Activated CD4-positive, CD25-positive, alpha-beta regulatory T cell treated with anti-CD3 and anti-CD28 coated beads, Interleukin-2, amount 50 U/mL, for 16 hours (primary cell): ENCODE measurements around the gene NFKBIL1.
"Not testable (repeated sequence)": the region's sequence is repeated elsewhere in the genome, so short reads cannot be mapped to it uniquely, and the experiment has no call there.

Experiments
- DNase-seq: peaks from one replicate; pipeline ENCODE4 v3.0.0-alpha.2; 2020; ENCODE audit warnings: low read depth, low spot score

The NFKBIL1 gene

DNA sequence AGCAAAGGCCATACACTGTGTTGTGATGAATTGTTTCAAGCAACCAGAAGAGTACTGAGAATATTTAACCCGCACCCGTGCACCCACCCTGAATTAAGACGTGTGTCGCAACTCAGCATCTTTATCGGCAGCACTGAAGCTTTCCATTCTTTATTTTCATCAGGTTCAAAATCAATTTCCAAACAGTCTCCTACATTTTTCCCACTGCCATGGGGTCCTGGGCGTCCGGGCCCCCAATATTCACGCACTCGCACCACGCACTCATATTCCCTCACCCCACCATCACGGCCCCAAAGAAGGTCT is 33.0 kb downstream of the NFKBIL1 start:
- no peak for DNase-seq

DNA sequence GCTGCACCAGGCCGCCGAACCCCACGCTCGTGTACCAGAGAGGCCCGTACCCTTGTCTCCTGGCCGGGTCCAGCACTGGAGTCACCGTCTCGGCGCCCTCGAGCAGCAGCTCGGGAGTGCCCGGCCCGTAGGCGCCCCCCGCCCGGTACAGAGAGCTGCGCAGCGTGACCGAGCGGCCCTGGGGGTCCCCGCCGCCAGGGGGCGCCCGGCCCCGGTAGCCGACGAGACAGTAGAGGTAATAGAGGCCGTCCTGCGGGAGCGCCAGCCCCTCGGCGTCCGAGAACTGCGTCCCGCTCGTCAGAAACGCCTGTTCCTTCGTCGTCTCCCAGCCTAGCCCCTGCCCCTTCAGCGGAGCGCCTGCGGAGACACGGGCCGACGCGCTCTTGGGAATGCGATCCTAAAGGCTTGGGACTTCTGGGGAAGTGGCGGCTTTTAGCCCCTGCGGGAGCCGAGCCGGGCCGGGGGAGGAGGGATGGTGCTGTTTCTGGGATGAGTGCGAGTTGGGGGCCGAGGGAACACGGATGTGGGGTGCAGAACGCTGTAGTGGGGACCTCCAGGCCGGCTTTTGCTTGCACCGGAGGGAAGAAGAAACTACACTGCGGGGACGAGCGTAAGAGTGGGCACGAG is 33.5 kb downstream of the NFKBIL1 start:
- DNase-seq, result peak; percentile 79

DNA sequence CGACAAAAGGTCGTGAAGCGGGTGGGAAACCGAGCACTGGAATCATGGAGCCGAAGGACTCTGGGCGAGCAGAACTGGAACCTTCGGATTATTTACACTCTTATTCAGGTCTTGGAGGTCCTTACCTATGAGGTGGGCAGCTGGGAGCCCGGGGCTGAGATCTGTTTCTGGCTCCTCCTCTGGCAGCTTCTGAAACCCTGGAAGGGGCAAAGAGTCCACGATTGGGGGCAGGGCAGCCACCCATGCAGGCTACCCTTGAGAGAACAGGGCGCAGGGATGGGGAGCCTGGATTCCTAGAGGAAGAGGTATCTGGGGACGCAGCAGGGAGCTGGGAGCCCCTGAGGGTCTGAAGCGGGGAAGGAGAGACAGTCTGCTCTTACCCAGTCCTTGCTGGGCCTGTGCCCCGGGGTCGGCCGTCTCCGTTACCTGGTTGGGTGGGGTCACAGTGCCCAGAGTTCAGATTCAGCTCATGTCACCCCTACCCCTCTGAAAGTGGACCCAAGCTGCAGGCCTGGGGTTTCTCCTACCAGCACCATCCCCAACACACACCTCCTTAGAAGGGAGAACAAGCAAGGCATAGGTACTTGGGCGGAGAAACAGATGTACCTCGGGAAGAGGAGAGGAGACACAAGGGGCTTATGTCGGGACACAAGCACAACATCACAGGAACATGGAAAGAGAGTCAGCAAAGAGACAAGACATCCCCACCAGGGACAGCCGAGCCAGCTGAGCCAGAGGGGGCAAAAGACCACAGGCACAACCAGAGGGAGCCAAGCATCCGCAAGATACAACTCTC is 34.2 kb downstream of the NFKBIL1 start:
- no peak for DNase-seq

DNA sequence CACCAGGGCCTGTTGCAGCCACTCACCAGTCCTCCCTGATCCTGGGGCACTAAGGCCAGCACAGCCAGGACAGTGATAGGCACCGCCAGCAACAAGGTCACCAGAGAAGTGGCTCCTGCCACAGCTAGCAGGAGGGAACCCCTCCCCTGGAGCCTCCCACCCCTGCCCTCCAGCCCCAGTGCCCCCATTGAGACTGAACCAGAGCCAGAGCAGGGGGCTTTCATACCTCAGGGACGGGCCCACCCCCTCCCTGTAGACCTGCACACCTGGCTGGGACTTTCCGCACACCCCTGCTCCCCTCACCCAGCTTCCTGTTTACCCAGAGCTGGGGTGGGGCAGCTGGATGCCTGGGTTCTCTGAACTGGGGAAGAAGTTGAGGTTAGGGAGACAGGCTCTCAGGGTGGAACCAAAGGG is 34.8 kb downstream of the NFKBIL1 start, which contains the start of gene LTB:
TSS of gene LTB (minus strand) at position 195 of the 414 bp plus-strand sequence. CDS start at position 188, 7 bp downstream.
- DNase-seq, result peak; percentile 51

DNA sequence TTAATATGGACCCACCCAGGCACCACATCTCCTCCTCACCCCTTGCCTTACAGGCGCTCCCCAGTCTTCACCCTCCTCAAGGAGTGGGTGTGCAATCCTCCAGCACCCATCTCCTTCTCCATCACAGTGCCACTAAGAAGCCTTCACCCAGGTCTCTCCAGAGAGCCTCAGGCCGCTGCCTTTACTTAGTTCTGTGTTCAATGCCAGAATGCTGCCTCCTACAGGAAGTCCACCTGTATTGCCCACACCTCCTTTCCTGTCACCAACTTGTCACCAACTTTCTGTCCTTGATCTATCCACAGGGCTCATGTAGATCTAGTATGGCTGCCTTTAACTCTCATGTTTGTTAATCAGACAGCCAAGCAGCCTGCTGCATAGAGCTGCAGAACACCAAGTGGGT is 38.1 kb downstream of the NFKBIL1 start:
- no peak for DNase-seq

DNA sequence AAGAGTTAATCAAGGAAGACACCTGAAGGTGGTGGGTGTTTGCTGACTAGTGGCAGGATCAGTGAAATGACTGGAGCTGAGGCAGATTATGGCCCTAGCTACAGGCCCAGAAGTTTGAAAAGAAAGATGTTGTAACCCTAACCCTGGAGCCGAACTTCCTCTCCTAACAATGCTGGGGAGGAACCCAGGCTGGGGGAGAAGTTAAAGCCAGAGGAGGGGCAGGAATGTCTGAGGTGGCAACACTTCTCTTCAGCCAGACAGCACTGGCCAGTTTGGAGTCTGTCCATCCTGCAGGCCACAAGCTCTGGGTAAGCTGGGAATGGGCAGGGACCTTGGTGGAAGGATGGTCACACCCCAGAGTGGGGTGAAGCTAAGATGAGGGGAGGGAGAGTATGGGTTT is 38.6 kb downstream of the NFKBIL1 start, which contains the start of gene LST1:
TSS of gene LST1 (plus strand) at position 270 of the 400 bp plus-strand sequence. CDS start 1,023 bp downstream, outside the sequence.
- no peak for DNase-seq

DNA sequence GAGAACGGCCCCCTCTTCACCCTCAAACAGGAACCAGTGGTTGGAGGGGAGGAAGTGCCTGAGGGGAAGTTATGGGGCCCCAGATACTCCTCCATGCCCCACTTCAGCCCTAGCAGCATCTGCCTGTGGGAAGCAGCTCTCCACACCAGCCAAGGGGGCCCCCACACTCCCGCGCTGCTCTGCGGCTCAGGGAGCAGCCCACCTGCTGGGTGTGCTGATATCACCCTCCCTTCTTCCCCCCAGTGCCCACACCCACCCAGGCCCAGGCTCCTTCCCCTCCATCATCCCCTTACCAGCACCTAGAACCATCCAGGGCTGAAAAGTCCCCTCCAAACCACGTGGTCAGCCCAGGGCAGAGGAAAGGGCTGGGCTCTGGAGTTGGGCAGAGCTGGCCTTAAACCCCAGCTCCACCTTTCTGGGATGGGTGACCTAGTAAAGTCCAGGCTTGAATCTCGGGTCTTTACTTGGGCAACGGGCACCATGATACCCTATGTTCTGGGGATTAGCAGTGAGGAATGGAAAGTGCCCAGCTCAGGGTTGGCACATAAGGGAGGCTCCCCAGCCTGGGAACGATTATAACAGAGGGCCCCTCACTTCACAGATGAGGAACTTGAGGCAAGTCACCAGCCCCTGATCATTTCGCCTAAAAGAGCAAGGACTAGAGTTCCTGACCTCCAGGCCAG is 39.3 kb downstream of the NFKBIL1 start:
- no peak for DNase-seq

DNA sequence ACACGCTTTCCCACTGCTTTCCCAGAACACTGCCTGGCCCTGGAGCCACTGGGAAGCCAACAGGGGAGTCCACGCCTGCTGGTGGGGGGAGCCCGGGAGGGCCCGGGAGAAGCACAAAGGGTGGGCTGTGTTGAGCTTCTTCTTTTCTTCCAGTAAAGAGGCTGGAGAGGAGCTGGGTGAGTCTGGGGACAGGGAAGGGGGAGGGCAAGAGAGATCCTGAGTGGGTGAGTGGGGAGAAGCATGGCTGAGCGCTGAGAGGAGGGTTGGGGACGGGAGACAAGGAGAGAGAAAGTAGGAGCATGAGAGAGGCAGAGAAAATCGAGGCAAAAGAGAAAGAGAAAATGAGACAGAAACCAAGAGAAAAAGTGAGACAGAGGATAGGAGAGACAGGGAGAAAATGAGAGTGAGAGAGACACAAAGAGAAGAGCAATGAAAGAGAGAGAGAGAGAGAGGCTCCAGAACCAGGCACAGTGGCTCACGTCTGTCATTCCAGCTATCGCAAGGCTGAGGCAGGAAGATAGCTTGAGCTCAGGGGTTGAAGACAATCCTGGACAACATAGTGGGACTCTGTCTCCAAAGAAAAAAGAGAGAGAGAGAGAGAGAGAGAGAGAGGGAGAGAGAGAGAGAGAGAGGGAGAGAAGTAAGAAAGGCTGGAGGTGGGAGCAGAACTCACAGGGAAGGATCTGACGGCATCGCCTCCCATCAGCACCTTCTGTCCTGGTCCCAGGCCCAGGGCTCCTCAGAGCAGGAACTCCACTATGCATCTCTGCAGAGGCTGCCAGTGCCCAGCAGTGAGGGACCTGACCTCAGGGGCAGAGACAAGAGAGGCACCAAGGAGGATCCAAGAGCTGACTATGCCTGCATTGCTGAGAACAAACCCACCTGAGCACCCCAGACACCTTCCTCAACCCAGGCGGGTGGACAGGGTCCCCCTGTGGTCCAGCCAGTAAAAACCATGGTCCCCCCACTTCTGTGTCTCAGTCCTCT is 40.7 kb downstream of the NFKBIL1 start:
- no peak for DNase-seq

DNA sequence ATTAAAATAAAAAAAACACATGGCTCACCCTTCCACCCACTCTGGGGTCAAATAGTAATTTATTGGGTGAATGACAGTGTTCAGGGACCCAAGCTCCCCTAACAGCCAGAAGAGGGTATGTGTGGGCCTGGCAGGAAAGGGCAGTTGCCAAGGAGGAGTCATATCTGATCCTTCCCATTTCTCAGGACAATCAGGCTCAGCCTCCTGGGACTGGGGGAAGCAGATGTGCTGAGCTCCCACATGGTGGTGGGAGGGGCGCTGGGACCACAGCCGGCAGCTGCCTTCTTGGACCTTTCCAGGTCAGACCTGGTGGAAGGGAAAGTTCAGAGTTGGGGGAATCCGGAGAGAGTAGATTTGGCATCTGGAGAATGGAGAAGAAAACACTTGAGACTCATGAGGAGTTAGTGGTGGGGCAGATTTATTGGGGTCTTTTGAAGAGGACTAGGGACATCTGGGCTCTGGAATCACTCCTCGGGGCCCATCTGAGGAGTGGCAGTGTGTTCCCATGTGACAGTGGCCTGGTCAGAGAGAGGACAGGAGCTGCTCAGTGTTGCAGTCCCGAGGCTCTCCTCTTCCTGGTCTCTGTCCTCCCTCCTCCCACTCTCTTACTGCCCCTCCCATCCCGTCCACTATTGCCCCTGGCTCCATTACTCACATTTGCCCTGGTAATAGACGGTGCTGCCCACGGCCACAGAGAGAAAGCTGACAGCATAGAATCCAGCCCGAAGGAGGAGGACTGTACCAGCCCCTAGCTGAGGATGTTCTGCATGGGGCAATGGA is 41.7 kb downstream of the NFKBIL1 start:
- no peak for DNase-seq

DNA sequence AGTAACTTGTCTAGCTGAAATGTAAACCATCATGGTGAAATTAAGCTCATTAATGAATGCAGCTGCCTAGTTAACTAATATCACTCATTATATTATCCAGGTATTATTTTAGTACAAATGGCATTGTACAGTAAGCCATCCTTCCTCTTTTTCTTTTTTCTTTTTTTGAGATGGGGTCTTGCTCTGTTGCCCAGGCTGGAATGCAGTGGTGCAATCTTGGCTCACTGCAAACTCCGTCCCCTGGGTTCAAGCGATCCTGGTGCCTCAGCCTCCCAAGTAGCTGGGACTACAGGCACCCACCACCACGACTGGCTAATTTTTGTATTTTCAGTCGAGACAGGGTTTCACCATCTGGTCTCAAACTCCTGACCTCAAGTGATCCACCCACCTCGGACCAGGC is 43.3 kb downstream of the NFKBIL1 start:
- DNase-seq, result not testable (repeated sequence)

DNA sequence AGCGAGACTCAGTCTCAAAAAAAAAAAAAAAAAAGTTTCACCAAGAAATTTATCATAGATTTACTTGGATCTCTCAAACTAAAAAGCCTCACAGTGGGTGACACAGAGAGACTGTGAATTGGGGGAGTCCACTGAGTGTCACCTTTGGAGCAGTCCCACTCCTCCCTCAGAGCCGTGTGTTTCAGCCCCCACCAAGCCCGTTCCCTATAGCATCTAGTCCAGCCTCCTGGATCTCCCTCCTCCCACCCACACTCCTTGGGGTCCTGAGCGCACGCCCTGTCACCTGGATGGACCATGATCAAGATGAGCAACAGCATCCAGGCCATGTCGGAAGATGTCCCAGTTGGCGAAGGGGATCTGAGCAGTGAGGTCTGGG is 45.0 kb downstream of the NFKBIL1 start:
- no peak for DNase-seq

DNA sequence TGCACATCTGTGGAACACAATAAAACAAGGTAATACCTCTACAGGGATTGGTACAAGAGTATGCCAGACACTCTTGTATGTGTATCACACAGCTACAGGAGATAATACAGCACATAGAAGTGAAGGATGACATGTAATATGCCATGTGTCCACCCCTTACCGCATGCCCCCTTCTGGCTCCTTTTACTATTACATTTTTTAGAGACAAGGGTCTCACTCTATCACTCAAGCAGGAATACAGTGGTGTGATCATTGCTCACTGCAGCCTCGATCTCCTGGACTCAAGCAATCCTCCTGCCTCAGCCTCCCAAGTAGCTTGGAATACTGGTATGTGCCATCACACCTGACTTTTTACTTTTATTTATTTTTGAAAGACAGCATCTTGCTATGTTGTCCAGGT is 49.6 kb downstream of the NFKBIL1 start:
- DNase-seq, result no peak

DNA sequence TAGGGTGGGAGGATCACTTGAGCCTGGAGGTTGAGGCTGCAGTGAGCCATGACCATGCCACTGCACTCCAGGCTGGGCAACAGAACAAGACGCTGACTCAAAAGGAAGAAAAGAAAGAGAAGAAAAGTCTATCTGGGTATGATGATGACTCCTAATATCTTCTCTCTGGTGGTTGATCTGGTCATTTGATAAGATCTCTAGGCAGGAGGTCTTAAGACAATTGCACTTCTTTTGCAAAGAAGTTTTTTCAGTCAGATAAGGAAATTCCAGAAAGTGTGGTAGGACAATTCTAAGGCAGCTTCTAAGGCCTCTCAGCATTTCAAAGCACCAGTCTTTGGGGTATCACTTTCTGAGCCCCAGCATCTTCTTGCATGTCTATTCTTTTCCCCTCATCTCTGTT is 59.9 kb downstream of the NFKBIL1 start:
- no peak for DNase-seq
